ENCODE results near the gene CALHM2.

The CALHM2 gene

DNA sequence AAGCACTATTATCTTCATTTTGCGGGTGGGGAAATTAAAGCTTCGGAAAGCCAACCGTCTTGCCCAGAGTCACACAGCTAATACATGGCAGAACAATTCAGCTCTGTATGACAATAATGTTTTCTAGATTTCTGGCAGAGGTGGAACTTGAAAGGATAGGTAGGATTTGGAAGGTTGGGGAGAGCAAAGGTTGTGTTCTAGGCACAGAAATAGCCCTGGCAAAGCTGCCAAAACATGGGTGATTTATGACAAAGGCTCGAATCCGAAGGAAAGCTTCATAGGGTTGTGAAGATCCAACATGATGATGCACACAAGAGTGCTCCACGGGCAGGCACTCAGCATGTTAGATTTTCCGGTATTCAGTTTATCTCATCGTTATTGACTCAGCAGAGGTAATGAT lies 36.6 kb downstream of the CALHM2 start:
- no peak for DNase-seq

GRCh38 chr10:103413564-103413963 lies 38.6 kb downstream of the CALHM2 start:
- DNase-seq: no peak

DNA sequence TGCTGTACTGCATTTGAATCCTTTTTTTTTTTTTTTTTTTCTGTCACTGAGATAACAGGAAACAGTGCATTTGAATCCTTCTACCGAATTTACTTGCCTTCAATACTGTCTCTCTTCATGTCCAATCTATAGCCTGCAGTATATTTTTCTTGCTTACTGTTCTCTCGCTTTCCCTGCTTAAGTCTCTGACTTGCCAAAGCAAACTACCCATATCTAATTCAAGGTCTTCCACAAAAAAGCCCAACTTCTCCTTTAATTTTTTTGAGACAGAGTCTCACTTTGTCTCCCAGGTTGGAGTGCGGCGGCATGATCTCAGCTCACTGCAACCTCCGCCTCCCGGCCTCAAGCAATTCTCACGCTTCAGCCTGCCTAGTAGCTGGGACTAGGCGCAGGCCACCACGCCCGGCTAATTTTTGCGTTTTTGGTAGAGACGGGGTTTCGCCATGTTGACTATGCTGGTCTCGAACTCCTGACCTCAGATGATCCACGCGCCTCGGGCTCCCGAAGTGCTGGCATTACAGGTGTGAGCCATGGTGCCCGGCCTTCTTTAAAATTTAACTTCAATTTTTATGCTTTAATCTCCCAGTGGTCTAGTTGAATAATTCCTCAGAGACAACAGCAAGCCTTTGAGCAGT lies 54.9 kb downstream of the CALHM2 start:
- no peak for DNase-seq

DNA sequence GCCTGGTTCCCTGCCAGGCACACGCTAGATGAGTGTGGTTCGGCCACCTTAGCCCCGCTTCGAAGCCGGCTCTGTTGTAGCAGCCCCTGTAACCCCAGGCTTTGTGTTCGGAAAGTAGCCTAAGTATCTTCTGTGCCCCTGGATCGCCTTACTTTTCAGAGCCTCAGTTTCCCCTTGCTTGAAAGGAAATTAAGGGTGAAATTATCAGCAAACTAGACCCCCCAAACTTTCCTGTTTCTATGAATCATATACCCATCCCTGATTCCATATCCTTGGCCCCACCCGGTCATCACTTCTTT lies 55.4 kb downstream of the CALHM2 start:
- no peak for DNase-seq
